Fibroblast of skin of right biceps (primary cell): ENCODE data around the gene TNF.

Experiments
- DNase-seq: peaks from one replicate; pipeline ENCODE4 v3.0.0-alpha.2; 2013

Gene TNF

GRCh38 chr6:31575335-31575901 lies at the start of gene TNF:
Gene TNF (plus strand): TSS chr6:31575565. CDS start chr6:31575742, 177 bp downstream.
- DNase-seq = no peak

GRCh38 chr6:31525932-31526591 lies 49.3 kb upstream of the TNF start:
- peak; percentile 49 for DNase-seq

- DNase-seq = no peak
These were observed 47.0 kb upstream of the TNF start for GRCh38 chr6:31528307-31528777.

- no peak for DNase-seq
These were observed 46.5 kb upstream of the TNF start, which contains the start of gene MCCD1 for GRCh38 chr6:31528821-31529328. Gene MCCD1 (plus strand): TSS chr6:31528962. CDS start chr6:31529015, 53 bp downstream.

- no peak for DNase-seq
These were observed 45.8 kb upstream of the TNF start for GRCh38 chr6:31529329-31530150.

- no peak for DNase-seq
These were observed 44.7 kb upstream of the TNF start for GRCh38 chr6:31530659-31531058.

- DNase-seq = no peak
These were observed 44.2 kb upstream of the TNF start for GRCh38 chr6:31531162-31531561.

- DNase-seq = no peak
These were observed 43.4 kb upstream of the TNF start for GRCh38 chr6:31531771-31532643.

- DNase-seq = no peak
These were observed 42.5 kb upstream of the TNF start for GRCh38 chr6:31532644-31533454.

GRCh38 chr6:31533455-31533841 lies 41.9 kb upstream of the TNF start:
- no peak for DNase-seq

GRCh38 chr6:31534011-31534410 lies 41.4 kb upstream of the TNF start:
- DNase-seq = no peak

GRCh38 chr6:31534521-31535040 lies 40.8 kb upstream of the TNF start:
- no peak for DNase-seq

- DNase-seq = no peak
These were observed 39.6 kb upstream of the TNF start for GRCh38 chr6:31535538-31536324.

GRCh38 chr6:31538805-31539400 lies 36.5 kb upstream of the TNF start:
- no peak for DNase-seq

- DNase-seq = no peak
These were observed 34.7 kb upstream of the TNF start for GRCh38 chr6:31540640-31541039.

- DNase-seq = peak; percentile 53
These were observed 34.2 kb upstream of the TNF start for GRCh38 chr6:31541059-31541657.

- DNase-seq = peak; percentile 98
These were observed 33.5 kb upstream of the TNF start, which contains the start of gene DDX39B for GRCh38 chr6:31541658-31542521. Gene DDX39B (minus strand): TSS chr6:31542003. CDS start chr6:31540532, 1,471 bp downstream.

GRCh38 chr6:31543639-31544038 lies 31.7 kb upstream of the TNF start:
- DNase-seq = no peak

- DNase-seq = no peak
These were observed 30.7 kb upstream of the TNF start for GRCh38 chr6:31544676-31545075.
